ENCODE data around the gene FGF12.

The FGF12 gene

DNA sequence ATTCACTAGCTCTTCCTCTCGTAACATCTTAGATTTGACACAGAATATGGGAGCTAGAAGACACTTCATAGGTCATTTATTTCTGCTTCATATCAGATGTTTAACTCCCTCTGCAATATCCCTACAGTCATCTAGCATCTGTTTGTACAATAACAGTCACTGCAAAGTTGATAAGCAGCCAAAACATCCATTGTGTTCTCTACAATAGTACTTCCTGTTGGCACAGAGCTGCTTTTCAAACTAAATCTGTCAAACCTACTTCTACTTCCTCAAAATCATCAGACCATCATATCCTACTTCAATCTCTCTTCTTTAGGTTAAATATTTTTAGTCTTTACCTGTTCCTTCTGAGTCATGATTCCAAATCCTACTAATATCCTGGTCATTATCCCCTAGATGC is 233.2 kb downstream of the FGF12 start:
- DNase-seq (ENCODE audit: low read depth), result no peak

DNA sequence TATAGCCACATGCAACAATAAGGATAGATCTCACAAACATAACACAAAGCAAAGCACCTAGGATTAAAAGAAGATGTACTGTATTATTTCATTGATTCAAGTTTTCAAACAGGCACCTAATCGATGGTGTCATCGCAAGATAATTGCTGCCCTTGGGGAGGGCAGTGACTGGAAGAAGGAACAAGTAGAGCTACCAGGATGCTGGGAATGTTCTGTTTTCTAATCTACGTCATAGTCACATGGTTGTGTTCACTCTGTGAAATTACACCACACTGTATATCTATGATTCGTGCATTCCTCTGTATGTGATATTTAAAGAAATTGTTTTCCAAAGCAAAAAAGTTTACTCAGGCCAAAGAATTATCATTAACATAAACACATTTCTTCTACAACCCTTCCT is 236.6 kb downstream of the FGF12 start:
- DNase-seq (ENCODE audit: low read depth), result no peak

DNA sequence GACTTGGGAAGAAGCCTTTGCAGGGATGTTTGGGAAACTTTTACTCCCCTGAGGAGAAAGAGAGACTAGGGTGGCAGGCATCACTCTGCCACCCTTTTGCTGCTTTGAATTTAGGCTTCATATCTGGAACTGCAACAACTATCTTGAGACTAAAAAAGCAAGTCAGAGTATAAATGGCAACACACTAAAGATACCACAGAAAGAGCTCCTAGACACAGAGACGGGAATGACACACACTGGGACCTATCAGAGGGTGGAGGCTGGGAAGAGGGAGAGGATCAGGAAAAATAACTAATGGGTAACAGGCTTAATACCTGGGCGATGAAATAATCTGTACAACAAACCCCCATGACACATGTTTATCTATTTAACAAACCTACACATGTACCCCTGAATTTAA is 237.8 kb downstream of the FGF12 start:
- DNase-seq (ENCODE audit: low read depth), result no peak

DNA sequence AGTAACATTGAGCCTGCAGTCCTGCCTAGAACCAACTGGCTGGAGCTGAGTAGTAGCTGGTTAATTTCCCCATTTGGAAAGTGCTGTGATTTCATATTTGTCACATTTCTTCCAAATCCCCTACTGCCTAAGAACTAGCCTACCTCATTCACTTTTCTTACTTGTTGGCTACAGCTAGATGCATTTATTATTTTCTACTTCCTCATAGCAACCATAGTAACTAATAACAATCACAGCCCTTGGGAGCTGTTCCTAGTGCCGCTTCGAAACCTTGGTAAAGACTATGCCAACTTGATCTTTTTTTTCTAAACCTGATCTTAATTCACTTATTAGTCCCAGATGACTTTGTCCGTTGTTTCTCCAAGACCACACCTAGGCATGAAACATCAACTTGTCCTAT is 240.3 kb downstream of the FGF12 start:
- DNase-seq (ENCODE audit: low read depth), result no peak

DNA sequence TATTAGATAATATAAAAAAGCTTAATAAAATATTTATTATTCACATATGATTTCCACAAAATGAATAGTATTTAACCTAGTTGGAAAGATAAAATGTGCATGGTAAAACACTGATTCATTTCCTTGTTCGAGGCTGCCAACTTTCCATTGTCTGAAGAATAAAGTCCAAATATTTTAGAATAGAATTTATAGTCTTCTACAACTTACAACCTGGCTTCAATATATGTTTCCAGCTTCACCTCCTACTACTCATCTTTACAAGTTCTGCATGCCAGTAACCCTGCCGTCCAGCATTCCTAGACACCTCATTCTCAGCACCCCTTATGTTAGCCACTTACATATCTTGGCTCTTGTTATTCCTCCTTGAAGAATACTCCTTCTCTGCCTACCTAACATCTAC is 244.5 kb downstream of the FGF12 start:
- DNase-seq (ENCODE audit: low read depth), result no peak

DNA sequence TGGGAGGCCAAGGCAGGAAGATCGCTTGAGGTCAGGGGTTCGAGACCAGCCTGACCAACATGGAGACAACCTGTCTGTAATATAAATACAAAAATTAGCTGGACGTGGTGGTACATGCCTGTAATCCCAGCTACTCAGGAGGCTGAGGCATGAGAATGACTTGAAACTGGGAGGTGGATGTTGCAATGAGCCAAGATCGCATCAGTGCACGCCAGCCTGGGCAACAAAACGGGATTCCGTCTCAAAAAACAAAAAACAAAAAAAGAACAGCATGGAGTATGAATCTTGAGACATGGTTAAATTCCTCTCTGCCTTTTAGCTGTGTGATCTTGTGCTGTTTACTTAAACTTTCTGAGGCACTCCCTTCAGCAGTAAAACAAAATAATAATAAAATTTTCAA is 244.9 kb downstream of the FGF12 start:
- no peak for DNase-seq (ENCODE audit: low read depth)

DNA sequence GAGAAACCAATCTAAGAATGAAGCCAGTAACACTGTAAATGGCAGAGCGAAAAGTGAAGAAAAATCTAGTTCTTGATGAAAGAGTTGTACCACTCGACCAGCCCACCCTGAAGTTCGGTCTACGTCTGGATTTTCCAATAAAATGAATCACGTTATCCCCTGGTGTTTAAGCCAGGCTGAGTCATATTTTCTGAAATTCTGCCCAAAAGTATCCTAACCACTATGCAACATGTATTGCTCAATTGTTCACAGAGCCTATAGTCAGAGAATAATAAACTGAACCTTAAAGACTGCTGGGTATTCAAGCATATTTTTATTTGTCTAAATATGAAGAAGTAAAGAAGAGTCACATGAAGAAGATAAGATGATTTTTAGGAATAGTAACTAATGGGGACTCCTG is 245.7 kb downstream of the FGF12 start:
- DNase-seq (ENCODE audit: low read depth), result no peak

DNA sequence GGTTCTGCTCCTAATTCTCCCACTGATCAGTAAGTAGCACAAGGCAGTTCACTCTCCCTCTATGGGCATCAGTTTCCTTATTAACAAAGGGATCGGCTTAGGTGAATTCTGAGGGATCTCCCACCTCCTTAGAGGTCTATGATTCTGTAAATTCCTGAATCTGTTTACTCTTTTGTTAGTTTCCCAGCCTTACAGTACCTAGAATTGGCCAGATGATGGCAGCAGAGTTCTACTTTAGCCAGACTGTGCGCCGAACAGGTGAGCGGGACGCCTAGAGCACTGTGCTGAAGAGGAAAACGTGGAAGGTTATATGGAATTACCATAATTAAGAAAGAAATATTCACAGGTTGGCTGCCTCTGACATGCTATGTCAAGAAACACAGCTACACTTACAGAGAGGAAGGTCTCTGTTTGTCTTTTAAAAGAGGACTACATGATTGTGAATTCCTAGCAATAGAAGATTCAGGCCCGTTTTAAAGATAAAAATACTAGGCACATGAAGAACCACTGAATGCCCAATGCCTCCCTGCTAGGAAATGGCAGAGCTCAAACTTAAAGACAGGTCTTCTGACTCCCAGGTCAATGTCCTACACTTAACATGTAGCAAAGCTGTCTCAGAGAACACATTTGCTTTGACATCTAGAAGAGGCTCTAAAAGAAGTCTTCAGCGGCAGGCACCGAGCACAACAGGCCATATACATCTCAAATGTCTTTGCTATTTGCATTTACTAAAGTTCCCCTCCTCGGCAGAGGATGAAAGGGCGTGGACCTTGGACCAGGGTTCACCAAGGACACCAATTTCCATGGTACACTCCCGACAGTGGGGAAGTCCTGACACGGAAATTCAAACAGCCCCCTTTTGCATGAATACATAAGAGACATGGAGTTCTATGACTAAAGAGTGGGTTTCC is 259.9 kb downstream of the FGF12 start:
- no peak for DNase-seq (ENCODE audit: low read depth)

DNA sequence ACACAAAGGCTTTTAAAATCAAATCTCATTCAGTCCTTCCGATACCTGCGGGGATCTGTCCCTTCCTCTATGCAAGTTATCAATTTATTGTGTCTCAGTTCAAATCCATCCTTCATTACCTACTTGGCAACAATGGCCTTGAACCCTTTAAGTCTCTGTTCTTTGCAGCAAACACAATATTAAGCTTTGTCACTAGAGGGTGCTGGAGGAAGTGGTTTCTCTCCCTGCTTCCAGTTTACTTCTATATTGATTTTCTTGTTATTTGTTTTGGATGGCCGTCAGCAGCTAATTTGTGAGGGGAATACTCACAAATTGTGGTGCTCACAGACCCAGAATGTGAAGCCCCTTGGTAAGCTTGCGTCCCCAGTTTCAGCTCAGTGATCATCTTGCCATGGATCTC is 278.3 kb downstream of the FGF12 start:
- DNase-seq (ENCODE audit: low read depth), result no peak

DNA sequence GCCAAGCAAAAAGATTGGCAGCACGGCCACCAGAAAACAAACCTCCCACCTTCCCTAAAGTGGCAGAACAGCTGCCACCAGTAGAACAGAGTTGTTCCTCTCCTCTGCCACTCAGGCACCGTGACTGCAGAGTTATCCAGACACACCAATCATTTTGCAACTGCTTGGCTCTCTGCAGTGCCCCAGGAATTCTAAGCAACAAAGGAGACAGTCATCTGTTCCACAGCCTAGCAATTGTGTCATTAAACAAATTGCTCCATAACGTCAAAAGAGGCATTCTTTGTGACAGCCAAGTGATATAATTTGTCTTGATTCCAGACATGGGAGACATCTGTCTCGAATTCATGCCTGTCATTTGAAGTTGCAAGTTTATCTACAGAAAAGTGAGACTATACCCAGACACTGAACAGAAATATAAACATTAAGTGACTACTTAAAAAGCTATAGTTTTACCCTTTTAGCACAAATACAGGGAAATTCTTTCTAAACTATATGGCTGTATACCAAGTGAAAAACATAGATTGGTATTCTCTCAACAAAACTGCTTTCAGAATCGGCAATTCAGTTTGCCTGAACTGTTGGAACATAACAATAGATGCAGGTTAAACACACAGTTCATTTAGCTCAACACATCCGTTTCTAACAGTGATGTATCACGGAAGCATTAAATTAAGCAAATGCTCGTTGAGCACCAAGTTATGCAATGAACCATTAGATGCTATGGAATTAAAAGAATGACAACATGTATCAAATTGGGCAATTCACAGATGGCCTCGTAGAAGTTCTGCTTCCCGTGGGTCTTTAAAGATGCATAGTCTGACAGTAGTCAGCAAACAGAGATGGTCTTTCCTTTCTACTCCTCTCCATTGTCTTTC is 281.3 kb downstream of the FGF12 start:
- DNase-seq (ENCODE audit: low read depth), result no peak

DNA sequence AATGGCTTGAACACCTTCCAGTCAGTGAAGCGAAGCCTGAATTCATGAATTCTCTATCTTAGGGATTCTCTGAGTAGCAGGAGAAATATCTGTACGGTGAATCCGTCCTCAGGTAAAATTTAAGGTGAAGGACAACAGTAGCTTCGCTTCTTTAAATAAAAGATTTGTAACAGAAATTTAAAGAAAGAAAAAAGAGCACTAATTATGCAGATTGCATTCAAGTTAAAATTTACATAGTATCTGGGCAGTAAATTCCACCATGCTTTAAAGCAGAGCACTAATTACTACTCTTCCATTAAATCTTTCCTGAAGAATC is 282.6 kb downstream of the FGF12 start:
- no peak for DNase-seq (ENCODE audit: low read depth)

DNA sequence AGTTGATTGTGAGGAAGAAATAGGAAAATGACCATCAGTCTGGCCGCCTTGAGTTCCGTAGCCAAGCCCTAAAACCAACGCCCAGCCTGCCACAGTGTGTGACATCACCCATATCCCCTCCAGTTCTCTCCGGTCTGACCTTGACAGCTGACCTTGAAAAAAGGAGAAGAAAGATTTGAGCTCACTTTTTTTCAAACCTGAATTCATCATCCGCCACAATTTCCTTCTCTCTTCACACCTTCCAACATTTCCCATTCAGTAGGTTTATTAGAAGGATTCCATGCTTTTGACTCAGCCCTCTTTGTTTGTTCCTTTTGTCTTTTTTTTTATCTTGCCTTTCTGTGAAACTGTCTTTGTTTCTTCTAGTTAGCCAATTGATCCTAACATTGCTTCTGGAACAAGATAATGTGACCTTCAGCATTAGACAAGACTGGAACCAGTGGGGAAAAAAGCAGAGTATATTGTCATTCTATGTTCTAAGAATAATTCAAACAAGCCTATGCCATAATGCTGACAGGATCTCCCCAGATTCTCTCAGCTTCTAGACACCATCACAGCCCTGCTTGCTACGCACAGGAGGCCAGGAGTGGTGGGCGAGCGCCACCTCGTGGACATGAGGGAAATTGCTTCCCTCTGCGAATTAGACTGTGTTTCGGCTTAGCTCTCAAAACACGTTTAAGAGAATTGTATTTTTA is 283.1 kb downstream of the FGF12 start:
- DNase-seq (ENCODE audit: low read depth), result peak; percentile 21

DNA sequence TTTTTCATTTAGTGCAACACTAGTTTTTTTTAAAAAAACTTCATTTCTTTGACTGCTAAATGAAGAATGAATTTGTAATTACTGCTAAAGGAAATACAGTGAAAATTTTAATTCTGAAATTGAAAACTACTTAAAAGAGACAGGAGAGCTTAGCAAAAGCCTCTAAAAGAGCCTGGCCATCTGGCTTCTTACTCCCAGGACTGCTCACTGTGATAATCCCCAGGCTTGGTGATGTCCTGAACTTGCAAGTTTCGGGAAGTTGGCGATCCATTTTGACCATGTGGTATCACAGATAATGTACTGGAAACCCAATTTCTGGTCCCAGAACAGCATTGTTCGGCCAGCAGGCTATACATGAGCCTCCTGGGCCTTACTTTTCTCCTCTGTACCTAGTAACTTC is 292.1 kb downstream of the FGF12 start:
- no peak for DNase-seq (ENCODE audit: low read depth)

DNA sequence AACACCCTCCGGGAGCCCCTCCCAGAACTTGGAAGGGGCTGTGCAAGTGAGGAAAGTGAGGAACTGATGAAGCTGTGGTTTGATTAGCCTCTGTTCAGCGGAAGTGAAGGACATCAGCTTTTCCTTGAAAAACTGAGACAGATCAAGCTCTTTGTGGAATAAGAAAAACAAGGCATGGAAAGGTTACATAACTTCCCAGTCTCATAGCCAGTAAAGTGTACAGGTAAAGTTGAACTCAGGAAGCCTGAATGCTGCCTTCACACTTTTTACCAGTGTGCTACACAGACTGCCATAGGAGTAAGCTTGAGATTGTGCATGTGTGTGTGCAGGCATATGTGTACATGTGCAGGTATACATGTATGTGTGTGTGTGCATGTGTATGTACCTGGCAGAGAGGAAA is 293.2 kb downstream of the FGF12 start:
- DNase-seq (ENCODE audit: low read depth), result no peak

DNA sequence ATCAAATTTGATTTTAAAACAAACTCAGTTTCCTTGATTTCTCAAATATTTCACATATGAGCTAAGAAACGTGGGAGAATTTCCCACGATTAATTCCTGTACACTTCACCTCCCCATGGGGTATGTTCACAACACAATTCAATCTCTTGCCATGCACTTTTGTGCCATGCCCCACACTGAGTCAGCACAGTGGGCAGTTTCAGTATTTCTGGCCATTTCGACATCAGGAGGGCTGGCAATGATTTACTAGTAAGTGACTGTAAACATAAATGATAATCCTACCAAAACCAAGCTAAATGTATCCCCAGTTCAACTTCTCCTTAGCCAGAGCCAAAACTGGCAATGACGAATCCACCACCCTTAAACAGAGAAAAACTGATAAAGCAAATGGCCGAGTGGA is 293.6 kb downstream of the FGF12 start:
- no peak for DNase-seq (ENCODE audit: low read depth)

DNA sequence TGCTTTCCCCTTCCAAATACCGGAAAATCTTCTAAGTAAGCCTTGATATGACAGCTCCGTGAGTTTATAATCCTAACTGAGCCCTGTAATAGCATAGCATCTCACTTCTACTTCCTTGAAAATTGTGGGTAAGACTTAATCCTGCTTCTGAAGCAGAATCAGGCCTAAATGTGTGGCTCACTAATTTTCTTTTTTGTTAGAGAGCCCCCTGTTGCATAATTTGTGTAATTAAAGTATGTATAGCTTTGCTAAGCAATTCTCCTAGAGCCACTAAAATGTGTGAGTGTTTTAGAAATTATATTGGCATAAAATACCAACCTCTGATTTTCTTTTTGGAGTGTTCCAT is 304.4 kb downstream of the FGF12 start:
- DNase-seq (ENCODE audit: low read depth), result no peak

DNA sequence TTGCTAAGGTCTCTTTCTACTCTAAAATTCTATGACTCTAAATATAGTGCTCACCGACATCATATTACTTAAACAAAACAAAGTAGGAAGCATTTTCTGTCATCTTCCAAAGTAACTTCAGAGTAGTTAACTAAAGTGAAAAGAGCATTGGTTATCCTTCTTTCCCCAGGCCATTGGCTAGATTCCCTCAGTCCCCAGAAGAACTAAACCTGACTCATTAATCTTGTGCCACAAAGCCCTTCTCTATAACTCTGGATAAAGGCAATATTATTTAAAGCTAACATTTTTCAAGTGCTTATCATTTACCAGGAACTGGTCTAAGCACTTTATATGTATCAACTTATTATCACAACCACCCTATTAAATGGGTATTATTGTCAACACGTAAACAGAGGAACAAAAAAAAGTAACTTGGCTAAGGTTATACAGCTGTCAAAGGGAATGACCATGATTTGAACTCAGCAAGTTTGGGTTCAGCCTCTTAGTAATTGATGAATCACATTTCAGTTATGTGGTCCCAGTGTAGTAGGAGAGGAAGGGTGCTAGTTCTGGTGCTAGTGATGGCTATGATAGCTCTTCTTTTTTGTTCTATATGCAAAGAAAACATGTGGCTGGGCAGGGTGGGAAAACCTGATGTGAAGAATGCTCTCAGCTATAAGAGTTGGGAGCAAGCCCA is 304.9 kb downstream of the FGF12 start:
- DNase-seq (ENCODE audit: low read depth), result no peak

DNA sequence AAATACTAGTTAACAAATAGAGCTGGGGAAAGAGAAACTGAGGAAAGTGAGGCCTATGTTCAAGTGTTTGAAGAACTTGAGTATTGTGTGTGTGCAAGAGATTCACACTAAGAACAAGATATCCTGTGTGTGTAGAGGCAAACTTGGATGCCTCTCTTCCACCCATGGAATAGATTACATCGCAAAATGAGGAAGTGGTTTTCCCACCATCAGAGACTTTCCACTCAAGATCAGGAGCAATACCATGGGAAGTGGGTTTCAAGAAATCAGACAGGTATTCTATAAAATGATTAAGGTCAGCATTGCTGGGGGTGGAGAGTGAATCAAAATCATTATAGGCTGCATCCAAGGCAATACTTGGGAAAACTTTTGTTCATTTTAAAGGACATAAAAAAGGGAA is 308.0 kb downstream of the FGF12 start:
- no peak for DNase-seq (ENCODE audit: low read depth)

DNA sequence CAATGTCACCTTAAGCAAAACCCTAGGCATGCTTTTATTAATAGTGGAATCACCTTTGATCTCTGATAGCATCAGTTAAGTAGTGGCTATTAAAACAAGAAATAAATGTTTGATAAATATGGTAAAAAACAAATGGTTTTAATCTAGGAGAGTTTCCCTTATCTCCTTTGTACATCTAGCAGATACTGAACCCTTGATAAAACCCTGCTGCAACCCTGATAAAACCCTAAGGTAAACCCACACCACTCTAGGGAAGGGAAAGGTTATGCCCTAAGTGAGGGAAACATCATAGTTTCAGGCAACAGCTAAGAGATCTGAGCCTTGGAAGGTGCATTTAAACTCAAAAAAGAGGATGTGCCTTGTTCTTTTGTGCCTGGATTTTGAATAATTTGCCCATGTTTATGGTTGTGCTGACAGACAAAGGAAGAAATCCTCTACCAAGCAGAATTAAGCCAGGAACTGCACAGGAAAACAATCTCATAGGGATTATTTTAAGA is 309.7 kb downstream of the FGF12 start:
- DNase-seq (ENCODE audit: low read depth), result no peak

DNA sequence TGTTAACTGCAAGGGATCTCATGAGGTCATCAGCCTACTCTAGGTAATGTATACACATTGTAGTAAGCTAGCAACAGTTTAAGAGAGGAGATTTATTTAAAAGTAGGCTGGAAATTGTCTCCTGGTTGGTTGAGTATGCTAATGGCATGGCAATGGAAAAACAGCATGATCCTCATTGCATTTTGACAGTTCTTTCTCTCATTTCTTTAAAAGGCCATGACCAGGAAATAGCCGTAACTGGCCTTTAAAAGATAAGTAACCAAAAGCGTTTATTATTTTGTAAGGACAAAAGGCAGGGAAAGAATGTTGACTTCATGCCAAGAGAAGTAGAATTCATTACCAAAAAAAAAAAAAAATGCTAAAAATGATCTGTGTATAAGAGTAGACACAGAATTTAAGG is 310.3 kb downstream of the FGF12 start:
- DNase-seq (ENCODE audit: low read depth), result no peak

DNA sequence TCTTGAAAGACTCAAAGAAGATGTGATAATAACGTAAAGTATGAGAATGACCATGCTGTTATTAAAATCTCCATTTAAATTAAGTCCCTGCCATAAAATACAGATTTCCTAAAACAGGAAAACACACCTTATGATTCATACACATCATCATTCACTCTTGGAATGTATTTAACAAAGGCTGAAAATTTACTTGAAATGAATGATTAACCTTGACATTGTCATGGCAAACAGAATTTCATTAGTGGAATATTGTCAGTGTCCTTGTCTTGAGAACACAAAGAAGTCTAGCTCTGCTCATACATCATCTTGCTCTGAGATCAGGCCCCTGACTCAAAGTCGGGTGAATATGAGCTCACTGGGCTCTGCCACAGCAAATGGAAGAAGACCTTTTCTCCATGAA is 313.9 kb downstream of the FGF12 start:
- DNase-seq (ENCODE audit: low read depth), result no peak

DNA sequence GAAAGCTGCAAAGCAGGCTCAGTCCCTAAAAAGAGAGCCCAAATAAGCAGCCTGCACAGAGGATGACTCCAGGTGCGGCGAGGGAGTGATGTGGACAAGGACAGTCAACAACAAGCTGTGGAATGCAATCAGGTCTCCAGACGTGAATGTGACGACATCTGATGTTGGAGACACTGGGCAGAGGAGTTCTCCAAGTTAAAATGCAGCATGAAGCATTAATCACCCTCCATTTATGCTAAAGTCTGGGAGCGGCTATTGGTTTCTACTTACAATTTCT is 316.7 kb downstream of the FGF12 start:
- no peak for DNase-seq (ENCODE audit: low read depth)

Data from stimulated activated CD8-positive, alpha-beta memory T cell treated with anti-CD3 and anti-CD28 coated beads, Interleukin-15, amount 100 ng/mL, for 24 hours (primary cell).